SK-N-SH (cell line): ENCODE data around the gene KLHL25. TPM values are rescaled to one million over a fixed set of nuclear protein-coding genes. Genes with fewer than 3 reads are reported as not detected.

Experiments used
- CTCF ChIA-PET: fragments of 300-600, 350-600 bp; formaldehyde crosslinking; extraction: SDS; loops from one replicate; lab custom pipeline; 2021; lab: Yijun Ruan, JAX
- POLR2A ChIA-PET: fragments of 350-600 bp; sonication (Branson Sonifier 250); formaldehyde crosslinking; extraction: SDS; loops from one replicate; lab custom pipeline; 2020; ENCODE audit warnings: antibody characterized with exemption, inconsistent platforms; lab: Yijun Ruan, JAX
- DNase-seq: peaks from one replicate; pipeline ENCODE4 v3.0.0; 2012
- H2AFZ ChIP-seq: fragments of 200-600 bp; sonication (generic); 2 replicates; pipeline ENCODE4 v1.8.1; 2016; ENCODE audit warnings: antibody characterized with exemption, mild to moderate bottlenecking, low read depth
- H3F3A ChIP-seq: fragments of 200-600 bp; sonication (generic); replicated peaks from 2 replicates; pipeline ENCODE3; 2016; ENCODE audit warnings: antibody characterized with exemption, mild to moderate bottlenecking; ENCODE audit not compliant: insufficient read depth
- H3K27ac ChIP-seq, 2 experiments: fragments of 200-500 bp in 1 of 2; fragments of 200-600 bp in 1 of 2; sonication (Bioruptor generic) in 1 of 2; sonication (generic), shearing (Covaris generic) in 1 of 2; 2 replicates each; pipeline versions ENCODE4 v1.5.1 to v1.6.1; 2014 to 2016; ENCODE audit warnings: low read depth in 2 of 2, inconsistent platforms in 1 of 2, low read length in 1 of 2, mild to moderate bottlenecking in 1 of 2, mixed read lengths in 1 of 2
- H3K27me3 ChIP-seq: fragments of 200-600 bp; sonication (generic), shearing (Covaris generic); 2 replicates; pipeline ENCODE4 v1.6.1; 2016; ENCODE audit warnings: mixed run types; ENCODE audit not compliant: insufficient read depth
- H3K36me3 ChIP-seq, 2 experiments: fragments of 200-500 bp in 1 of 2; fragments of 200-600 bp in 1 of 2; sonication (Bioruptor generic) in 1 of 2; sonication (generic) in 1 of 2; replicated peaks in 1 of 2; 2 replicates each; pipeline versions ENCODE3 to v1.5.1; 2014 to 2016; ENCODE audit warnings: low read length in 1 of 2, mild to moderate bottlenecking in 1 of 2; ENCODE audit not compliant: insufficient read depth in 2 of 2, control insufficient read depth in 1 of 2
- H3K4me1 ChIP-seq, 2 experiments: fragments of 200-500 bp in 1 of 2; fragments of 200-600 bp in 1 of 2; sonication (Bioruptor generic) in 1 of 2; sonication (generic), shearing (Covaris generic) in 1 of 2; 2 replicates each; pipeline versions ENCODE4 v1.5.1 to v1.6.1; 2014 to 2016; ENCODE audit warnings: low read depth in 1 of 2, low read length in 1 of 2, mixed run types in 1 of 2; ENCODE audit not compliant: insufficient read depth in 2 of 2, control insufficient read depth in 1 of 2
- H3K4me2 ChIP-seq: fragments of 200-600 bp; sonication (generic), shearing (Covaris generic); 2 replicates; pipeline ENCODE4 v1.6.1; 2017; ENCODE audit warnings: mixed run types
- H3K4me3 ChIP-seq, 2 experiments: fragments of 200-500 bp in 1 of 2; fragments of 200-600 bp in 1 of 2; sonication (Bioruptor generic) in 1 of 2; sonication (generic), shearing (Covaris generic) in 1 of 2; 2 replicates each; pipeline versions ENCODE4 v1.5.1 to v1.8.1; 2014 to 2016; ENCODE audit warnings: low read depth in 2 of 2, inconsistent platforms in 1 of 2, low read length in 1 of 2, mild to moderate bottlenecking in 1 of 2, mixed read lengths in 1 of 2, moderate library complexity in 1 of 2
- H3K79me2 ChIP-seq: fragments of 200-600 bp; sonication (generic); 2 replicates; pipeline ENCODE4 v1.8.1; 2017; ENCODE audit warnings: mild to moderate bottlenecking; ENCODE audit not compliant: insufficient read depth
- H3K9ac ChIP-seq: fragments of 200-600 bp; sonication (generic); 2 replicates; pipeline ENCODE4 v1.6.1; 2017; ENCODE audit warnings: mixed run types
- H3K9me2 ChIP-seq: fragments of 200-600 bp; sonication (generic); 2 replicates; pipeline ENCODE4 v1.6.1; 2017; ENCODE audit warnings: mixed run types
- H3K9me3 ChIP-seq: fragments of 200-600 bp; sonication (generic); 2 replicates; pipeline ENCODE4 v1.6.1; 2017; ENCODE audit warnings: mixed run types, mild to moderate bottlenecking, moderate library complexity
- H4K20me1 ChIP-seq: fragments of 200-600 bp; sonication (generic); 2 replicates; pipeline ENCODE4 v1.6.1; 2017; ENCODE audit warnings: mild to moderate bottlenecking, mixed run types; ENCODE audit not compliant: insufficient read depth
- CHD2 ChIP-seq: fragments of 150-350 bp; IDR thresholded peaks from 2 replicates; pipeline ENCODE4 v1.6.1; 2018; ENCODE audit warnings: low read length; ENCODE audit not compliant: partially characterized antibody
- ELF1 ChIP-seq: IDR thresholded peaks from 2 replicates; pipeline ENCODE4 v1.4.0; 2012
- FOXJ3 ChIP-seq: sonication (generic); formaldehyde crosslinking; IDR thresholded peaks from 2 replicates; pipeline ENCODE4 v1.5.1; 2020; ENCODE audit warnings: mild to moderate bottlenecking, missing genetic modification reagents
- FOXM1 ChIP-seq: IDR thresholded peaks from 2 replicates; pipeline ENCODE4 v1.4.0; 2012; ENCODE audit warnings: low read depth, mild to moderate bottlenecking
- GABPA ChIP-seq: IDR thresholded peaks from 2 replicates; pipeline ENCODE4 v1.4.0; 2012; ENCODE audit warnings: low read depth, mild to moderate bottlenecking
- GATA2 ChIP-seq: sonication (generic); formaldehyde crosslinking; IDR thresholded peaks from 2 replicates; pipeline ENCODE4 v1.5.0; 2020; ENCODE audit warnings: mild to moderate bottlenecking, missing genetic modification reagents
- MEF2A ChIP-seq: IDR thresholded peaks from 2 replicates; pipeline ENCODE4 v1.4.0; 2012; ENCODE audit warnings: low read depth, borderline replicate concordance
- MXI1 ChIP-seq: IDR thresholded peaks from 2 replicates; pipeline ENCODE4 v1.6.1; 2012; ENCODE audit warnings: mild to moderate bottlenecking, low read depth, low read length, improper control_type of control experiment
- NRF1 ChIP-seq: IDR thresholded peaks from 2 replicates; pipeline ENCODE4 v1.6.1; 2012; ENCODE audit warnings: low read depth, mild to moderate bottlenecking, low read length
- POLR2AphosphoS5 ChIP-seq: IDR thresholded peaks from 2 replicates; pipeline ENCODE4 v1.6.1; 2012; ENCODE audit warnings: low read depth, low read length
- SIN3A ChIP-seq: IDR thresholded peaks from 2 replicates; pipeline ENCODE4 v1.6.1; 2012; ENCODE audit warnings: low read depth, mild to moderate bottlenecking, low read length, moderate library complexity, borderline replicate concordance
- TAF1 ChIP-seq: IDR thresholded peaks from 2 replicates; pipeline ENCODE4 v1.6.1; 2012; ENCODE audit warnings: low read depth, mild to moderate bottlenecking, low read length, moderate library complexity, borderline replicate concordance
- TCF12 ChIP-seq: IDR thresholded peaks from 2 replicates; pipeline ENCODE4 v1.4.0; 2012
- TEAD4 ChIP-seq: IDR thresholded peaks from 2 replicates; pipeline ENCODE4 v1.4.0; 2012; ENCODE audit warnings: mild to moderate bottlenecking, borderline replicate concordance; ENCODE audit not compliant: insufficient read depth
- WGBS: methylation state at CpG from one replicate; pipeline ENCODE4 v1.1.6; 2017; ENCODE audit warnings: low lambda C conversion rate; 5-methylcytosine and 5-hydroxymethylcytosine counted together
- polyA plus RNA-seq, 3 experiments: library from polyadenylated mRNA; depleted of rRNA; stranded (reverse); fragments of >200 nt; gene quantifications; 2 replicates each; pipeline ENCODE4 v1.2.3, GENCODE V29; 2012
- TF ChIP-seq, protein P1 (sequence below): IDR thresholded peaks from 2 replicates; pipeline ENCODE4 v1.4.0; 2012; ENCODE audit warnings: low read depth, borderline replicate concordance
- TF ChIP-seq, protein P2 (sequence below): fragments of 150-350 bp; IDR thresholded peaks from 2 replicates; pipeline ENCODE4 v1.6.1; 2016; ENCODE audit warnings: mild to moderate bottlenecking, low read depth, low read length
- TF ChIP-seq, protein P3 (sequence below): IDR thresholded peaks from 2 replicates; pipeline ENCODE4 v1.4.0; 2012; ENCODE audit warnings: low read depth, borderline replicate concordance

Gene KLHL25
- polyA plus RNA-seq, 1 of the 3 experiments (the other 2 are of a cell fraction) = 4.5 TPM

DNA sequence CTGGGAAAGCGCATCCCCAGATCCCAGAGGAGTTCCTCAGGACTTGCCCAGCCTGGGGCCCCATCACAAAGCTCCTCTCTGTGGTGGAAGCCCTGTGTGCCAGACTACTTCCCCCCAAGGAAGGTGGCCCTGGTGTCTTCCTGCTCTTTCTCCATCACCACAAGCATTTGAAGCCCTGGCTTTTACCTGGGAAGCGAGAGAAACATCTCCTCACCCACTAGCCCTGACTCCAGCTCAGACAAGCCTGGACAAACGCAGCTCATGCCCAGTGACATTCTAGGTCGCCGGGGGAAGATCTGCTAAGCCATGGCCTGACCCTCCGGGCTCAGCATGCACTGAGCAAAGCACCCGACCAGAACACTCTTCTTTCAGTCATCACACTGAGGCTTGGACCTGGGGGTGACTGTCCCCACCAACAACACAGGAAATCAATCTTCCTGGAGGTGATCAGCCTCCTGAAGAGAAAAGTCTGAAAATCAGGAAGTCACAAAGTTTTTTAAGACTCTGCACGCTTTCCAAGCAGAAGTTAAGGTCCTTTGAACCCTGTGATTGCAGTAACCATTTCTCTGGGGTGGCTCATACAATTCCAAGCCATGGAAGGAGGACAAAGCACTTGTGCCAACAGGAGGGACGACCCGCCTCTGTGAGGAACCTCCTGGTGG is 40.8 kb downstream of the KLHL25 start:
- TF ChIP-seq GABPA (no peak), GATA2 (CRISPR knock-in tag) (no peak), TCF12 (no peak), TEAD4 (no peak), NRF1 (no peak), MXI1 (no peak), FOXJ3 (CRISPR knock-in tag) (no peak)
- TF ChIP-seq, protein P1, sequence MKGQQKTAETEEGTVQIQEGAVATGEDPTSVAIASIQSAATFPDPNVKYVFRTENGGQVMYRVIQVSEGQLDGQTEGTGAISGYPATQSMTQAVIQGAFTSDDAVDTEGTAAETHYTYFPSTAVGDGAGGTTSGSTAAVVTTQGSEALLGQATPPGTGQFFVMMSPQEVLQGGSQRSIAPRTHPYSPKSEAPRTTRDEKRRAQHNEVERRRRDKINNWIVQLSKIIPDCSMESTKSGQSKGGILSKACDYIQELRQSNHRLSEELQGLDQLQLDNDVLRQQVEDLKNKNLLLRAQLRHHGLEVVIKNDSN = no peak
- TF ChIP-seq, protein P2, sequence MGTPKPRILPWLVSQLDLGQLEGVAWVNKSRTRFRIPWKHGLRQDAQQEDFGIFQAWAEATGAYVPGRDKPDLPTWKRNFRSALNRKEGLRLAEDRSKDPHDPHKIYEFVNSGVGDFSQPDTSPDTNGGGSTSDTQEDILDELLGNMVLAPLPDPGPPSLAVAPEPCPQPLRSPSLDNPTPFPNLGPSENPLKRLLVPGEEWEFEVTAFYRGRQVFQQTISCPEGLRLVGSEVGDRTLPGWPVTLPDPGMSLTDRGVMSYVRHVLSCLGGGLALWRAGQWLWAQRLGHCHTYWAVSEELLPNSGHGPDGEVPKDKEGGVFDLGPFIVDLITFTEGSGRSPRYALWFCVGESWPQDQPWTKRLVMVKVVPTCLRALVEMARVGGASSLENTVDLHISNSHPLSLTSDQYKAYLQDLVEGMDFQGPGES = no peak
- H3K27ac ChIP-seq = no peak overlapping the region
- CTCF ChIA-PET = interaction anchor here (1.1 to 1.6 kb wide), 2 partner anchors 29 to 86 kb away, joined by 3 to 6 read pairs; no protein-coding TSS in a partner anchor
- H3K36me3 ChIP-seq = peaks cover 0 to 8% of the 10 kb centered on the region in 2 experiments
- H2AFZ ChIP-seq = no peak overlapping the region
- POLR2A ChIA-PET = no interaction called here
- H3K27me3 ChIP-seq = no peaks in the 10 kb centered on the region
- no peaks in the 10 kb centered on the region for H3F3A ChIP-seq
- no peak overlapping the region for H3K9ac ChIP-seq
- H3K4me2 ChIP-seq = no peak overlapping the region
- no peak overlapping the region for H3K4me3 ChIP-seq
- 93% methylated on average over 8 of the region's 10 CpGs for WGBS
- no peaks in the 10 kb centered on the region for H3K79me2 ChIP-seq
- H4K20me1 ChIP-seq = no peaks in the 10 kb centered on the region
- H3K9me2 ChIP-seq = no peaks in the 10 kb centered on the region
- DNase-seq = no peak
- H3K9me3 ChIP-seq = no peaks in the 10 kb centered on the region
- peaks cover 0 to 36% of the 10 kb centered on the region in 2 experiments; a peak in 1 of 4 replicates for H3K4me1 ChIP-seq

DNA sequence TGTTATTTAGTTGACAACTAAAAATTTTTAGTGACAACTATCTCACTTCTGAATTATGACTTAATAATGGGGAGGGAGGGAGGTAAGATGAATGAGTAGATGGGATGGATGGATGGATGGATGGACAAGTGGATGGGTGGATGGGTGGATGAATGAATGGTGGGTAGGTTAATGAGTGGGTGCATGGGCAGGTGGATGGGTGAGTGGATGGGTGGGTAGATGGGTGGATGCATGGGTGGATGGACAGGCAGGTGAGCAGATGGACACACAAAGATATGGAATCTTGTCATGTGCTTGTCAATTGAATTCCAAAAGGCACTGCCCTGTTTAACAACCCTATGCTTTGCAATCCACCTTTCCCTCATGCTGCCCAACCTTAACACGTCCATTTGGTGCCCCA is 41.5 kb downstream of the KLHL25 start:
- no peak for TF ChIP-seq ELF1
- no peak for TF ChIP-seq MEF2A
- TF ChIP-seq POLR2AphosphoS5 = no peak
- no peak for TF ChIP-seq SIN3A
- TF ChIP-seq, protein P3, sequence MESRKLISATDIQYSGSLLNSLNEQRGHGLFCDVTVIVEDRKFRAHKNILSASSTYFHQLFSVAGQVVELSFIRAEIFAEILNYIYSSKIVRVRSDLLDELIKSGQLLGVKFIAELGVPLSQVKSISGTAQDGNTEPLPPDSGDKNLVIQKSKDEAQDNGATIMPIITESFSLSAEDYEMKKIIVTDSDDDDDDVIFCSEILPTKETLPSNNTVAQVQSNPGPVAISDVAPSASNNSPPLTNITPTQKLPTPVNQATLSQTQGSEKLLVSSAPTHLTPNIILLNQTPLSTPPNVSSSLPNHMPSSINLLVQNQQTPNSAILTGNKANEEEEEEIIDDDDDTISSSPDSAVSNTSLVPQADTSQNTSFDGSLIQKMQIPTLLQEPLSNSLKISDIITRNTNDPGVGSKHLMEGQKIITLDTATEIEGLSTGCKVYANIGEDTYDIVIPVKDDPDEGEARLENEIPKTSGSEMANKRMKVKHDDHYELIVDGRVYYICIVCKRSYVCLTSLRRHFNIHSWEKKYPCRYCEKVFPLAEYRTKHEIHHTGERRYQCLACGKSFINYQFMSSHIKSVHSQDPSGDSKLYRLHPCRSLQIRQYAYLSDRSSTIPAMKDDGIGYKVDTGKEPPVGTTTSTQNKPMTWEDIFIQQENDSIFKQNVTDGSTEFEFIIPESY = no peak
- no peak for TF ChIP-seq CHD2
- TF ChIP-seq FOXM1 = no peak
- no peak for TF ChIP-seq TEAD4
- TF ChIP-seq TAF1 = no peak
- no peaks in the 10 kb centered on the region for H3K9me3 ChIP-seq
- H3F3A ChIP-seq = no peaks in the 10 kb centered on the region
- H2AFZ ChIP-seq = no peak overlapping the region
- H4K20me1 ChIP-seq = no peaks in the 10 kb centered on the region
- H3K27me3 ChIP-seq = no peaks in the 10 kb centered on the region
- no peak overlapping the region for H3K27ac ChIP-seq
- no peak for DNase-seq
- H3K9me2 ChIP-seq = no peaks in the 10 kb centered on the region
- POLR2A ChIA-PET = no interaction called here
- no peaks in the 10 kb centered on the region for H3K79me2 ChIP-seq
- H3K4me1 ChIP-seq = peaks cover 0 to 34% of the 10 kb centered on the region in 2 experiments; a peak in 1 of 4 replicates
- no peak overlapping the region for H3K4me2 ChIP-seq
- WGBS = 67% methylated on average over 1 of the region's 1 CpG
- CTCF ChIA-PET = interaction anchor here (1.6 kb wide), 1 partner anchor 87 kb away, joined by 6 read pairs; no protein-coding TSS in a partner anchor
- H3K4me3 ChIP-seq = no peak overlapping the region
- H3K9ac ChIP-seq = no peak overlapping the region
- peaks cover 0 to 7% of the 10 kb centered on the region in 2 experiments for H3K36me3 ChIP-seq
